Measurements from ENCODE around the gene KCNQ4. TPM values are rescaled to one million over a fixed set of nuclear protein-coding genes. Genes with fewer than 3 reads are reported as not detected.

KCNQ4 gene
- total and polyA plus RNA-seq, 2 experiments from 2014 or later = 1.3 to 3.0 TPM

DNA sequence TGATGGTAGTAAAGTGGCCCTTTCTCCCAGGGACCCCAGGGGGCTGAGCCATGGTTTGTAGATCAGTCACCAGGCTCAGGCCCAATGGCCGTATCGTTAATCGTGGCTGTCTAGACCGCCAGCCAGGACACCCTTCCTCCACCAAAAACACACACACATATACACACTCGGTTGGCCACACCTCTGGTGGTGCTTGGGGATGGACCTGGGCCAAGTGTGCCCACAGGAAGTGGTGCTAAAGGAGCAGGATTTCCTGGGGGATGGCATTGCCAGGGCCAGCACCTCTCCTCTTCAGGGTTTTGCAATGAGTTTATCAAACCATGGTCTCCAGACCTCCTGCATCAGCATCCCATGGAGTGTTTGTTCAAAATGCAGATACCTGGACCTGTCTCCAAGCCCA, 42.4 kb downstream of the KCNQ4 start (continued):
- TF ChIP-seq POLR2AphosphoS5 (IDR thresholded peaks at IDR 0.05; ENCODE audit: low read depth) = no peak

DNA sequence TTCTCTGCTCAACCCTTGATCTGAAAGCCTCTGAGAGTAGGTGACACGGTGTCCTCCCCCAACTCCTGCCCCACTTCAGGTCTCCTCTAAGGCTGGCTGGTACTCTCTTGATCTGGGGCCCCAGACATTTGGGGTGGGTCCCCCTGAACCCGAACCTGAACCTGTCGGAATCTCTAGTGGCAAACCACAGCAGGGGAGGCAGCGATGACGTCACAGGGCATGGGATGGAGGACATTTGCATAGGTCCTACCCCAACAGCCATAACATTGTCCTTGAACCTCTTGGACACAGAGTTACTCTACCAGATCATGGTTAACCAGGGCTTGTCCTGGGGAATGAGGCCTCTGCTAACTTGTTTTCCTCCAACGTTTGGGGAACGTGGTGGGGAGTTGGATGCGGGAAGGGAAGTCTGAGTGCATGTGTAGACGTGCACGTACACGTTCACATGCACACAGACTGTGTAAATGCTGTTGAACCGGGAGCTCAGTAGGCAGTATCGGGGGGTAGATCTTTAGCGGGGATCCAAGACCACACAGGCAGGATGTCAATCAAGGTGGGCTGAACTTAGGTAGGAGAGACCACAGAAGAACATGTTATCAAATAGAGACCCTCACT, 46.2 kb downstream of the KCNQ4 start:
- no peak overlapping the region for H3K4me2 ChIP-seq
- ATAC-seq (no peak), DNase-seq (ENCODE audit: low spot score) (no peak)
- no peak overlapping the region for H3K27ac ChIP-seq (ENCODE audit: low read depth)
- peaks cover 15% of the 10 kb centered on the region for H3K4me1 ChIP-seq (ENCODE audit: insufficient read depth)
- no peaks in the 10 kb centered on the region for H3K79me2 ChIP-seq (replicated peaks; ENCODE audit: insufficient read depth)
- no peaks in the 10 kb centered on the region for H3K9me2 ChIP-seq (ENCODE audit: insufficient read depth)
- Mint-ChIP-seq H3K9me3 (no peaks in the 10 kb centered on the region), H3K4me1 (peaks cover 17% of the 10 kb centered on the region), H3K36me3 (ENCODE audit: low read depth) (no peaks in the 10 kb centered on the region; the same call in 2 of the 3 replicates), H3K27me3 (ENCODE audit: insufficient read depth, low read depth, poor library complexity) (peaks cover 12% of the 10 kb centered on the region), H3K4me3 (no peak overlapping the region), H3K27ac (no peak overlapping the region)
- no peaks in the 10 kb centered on the region for H4K20me1 ChIP-seq (replicated peaks; ENCODE audit: insufficient read depth)
- no peak overlapping the region for H2AFZ ChIP-seq
- no peaks in the 10 kb centered on the region for H3K36me3 ChIP-seq (ENCODE audit: insufficient read depth)
- TF ChIP-seq, protein P1, sequence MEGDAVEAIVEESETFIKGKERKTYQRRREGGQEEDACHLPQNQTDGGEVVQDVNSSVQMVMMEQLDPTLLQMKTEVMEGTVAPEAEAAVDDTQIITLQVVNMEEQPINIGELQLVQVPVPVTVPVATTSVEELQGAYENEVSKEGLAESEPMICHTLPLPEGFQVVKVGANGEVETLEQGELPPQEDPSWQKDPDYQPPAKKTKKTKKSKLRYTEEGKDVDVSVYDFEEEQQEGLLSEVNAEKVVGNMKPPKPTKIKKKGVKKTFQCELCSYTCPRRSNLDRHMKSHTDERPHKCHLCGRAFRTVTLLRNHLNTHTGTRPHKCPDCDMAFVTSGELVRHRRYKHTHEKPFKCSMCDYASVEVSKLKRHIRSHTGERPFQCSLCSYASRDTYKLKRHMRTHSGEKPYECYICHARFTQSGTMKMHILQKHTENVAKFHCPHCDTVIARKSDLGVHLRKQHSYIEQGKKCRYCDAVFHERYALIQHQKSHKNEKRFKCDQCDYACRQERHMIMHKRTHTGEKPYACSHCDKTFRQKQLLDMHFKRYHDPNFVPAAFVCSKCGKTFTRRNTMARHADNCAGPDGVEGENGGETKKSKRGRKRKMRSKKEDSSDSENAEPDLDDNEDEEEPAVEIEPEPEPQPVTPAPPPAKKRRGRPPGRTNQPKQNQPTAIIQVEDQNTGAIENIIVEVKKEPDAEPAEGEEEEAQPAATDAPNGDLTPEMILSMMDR (conservative IDR thresholded peaks at IDR 0.05; ENCODE audit: low read depth in 2 of 2) = no peak
- TF ChIP-seq CREB1 (CRISPR knock-in tag; IDR thresholded peaks at IDR 0.05; ENCODE audit: low read depth) (no peak), STAT1 (IDR thresholded peaks at IDR 0.05; ENCODE audit: unreplicated experiment) (no peak), POLR2AphosphoS5 (IDR thresholded peaks at IDR 0.05; ENCODE audit: low read depth) (no peak), EZH2phosphoT487 (IDR thresholded peaks at IDR 0.05; ENCODE audit: unreplicated experiment) (no peak), EZH2 (IDR thresholded peaks at IDR 0.05; ENCODE audit: low read depth, unreplicated experiment) (no peak), ZNF114 (CRISPR knock-in tag; IDR thresholded peaks at IDR 0.05) (no peak)
- TF ChIP-seq, protein P2, sequence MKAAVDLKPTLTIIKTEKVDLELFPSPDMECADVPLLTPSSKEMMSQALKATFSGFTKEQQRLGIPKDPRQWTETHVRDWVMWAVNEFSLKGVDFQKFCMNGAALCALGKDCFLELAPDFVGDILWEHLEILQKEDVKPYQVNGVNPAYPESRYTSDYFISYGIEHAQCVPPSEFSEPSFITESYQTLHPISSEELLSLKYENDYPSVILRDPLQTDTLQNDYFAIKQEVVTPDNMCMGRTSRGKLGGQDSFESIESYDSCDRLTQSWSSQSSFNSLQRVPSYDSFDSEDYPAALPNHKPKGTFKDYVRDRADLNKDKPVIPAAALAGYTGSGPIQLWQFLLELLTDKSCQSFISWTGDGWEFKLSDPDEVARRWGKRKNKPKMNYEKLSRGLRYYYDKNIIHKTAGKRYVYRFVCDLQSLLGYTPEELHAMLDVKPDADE (IDR thresholded peaks at IDR 0.05) = no peak
- H3K4me3 ChIP-seq = no peak overlapping the region
- H3F3A ChIP-seq (replicated peaks; ENCODE audit: low read depth) = no peaks in the 10 kb centered on the region
- no peaks in the 10 kb centered on the region for H3K27me3 ChIP-seq (ENCODE audit: insufficient read depth)

DNA sequence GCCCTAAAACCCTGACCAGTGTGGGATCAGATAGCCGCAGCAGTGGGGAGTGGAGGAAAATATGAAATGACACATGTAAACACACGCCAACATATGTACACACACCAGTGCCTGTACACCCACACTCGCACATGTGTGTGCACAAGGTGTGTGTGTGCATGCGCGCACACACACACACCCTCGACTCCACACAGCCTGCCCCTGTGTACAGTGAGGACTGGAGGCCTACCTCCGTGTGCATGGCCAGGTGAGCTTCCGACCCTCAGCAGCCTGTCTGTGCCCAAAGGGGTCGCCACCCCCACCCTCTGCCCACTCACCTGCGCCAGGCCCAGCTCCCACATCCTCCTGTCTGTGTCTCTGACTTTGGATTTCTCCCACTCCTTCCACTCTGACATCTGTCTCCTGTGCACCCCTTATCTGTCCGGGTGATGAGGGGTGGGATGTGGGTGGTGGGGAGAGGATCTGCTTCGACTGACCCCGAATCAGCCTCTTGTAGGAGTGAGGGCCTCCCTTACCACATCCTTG, 46.9 kb downstream of the KCNQ4 start:
- no peaks in the 10 kb centered on the region for H3K9me3 Mint-ChIP-seq
- TF ChIP-seq POLR2AphosphoS5 (IDR thresholded peaks at IDR 0.05; ENCODE audit: low read depth) (no peak), STAT1 (IDR thresholded peaks at IDR 0.05; ENCODE audit: unreplicated experiment) (no peak), NANOG (IDR thresholded peaks at IDR 0.05; ENCODE audit: borderline replicate concordance) (no peak), EZH2 (IDR thresholded peaks at IDR 0.05; ENCODE audit: low read depth, unreplicated experiment) (no peak), CREB1 (CRISPR knock-in tag; IDR thresholded peaks at IDR 0.05; ENCODE audit: low read depth) (no peak), EZH2phosphoT487 (IDR thresholded peaks at IDR 0.05; ENCODE audit: unreplicated experiment) (no peak), ZNF331 (CRISPR knock-in tag; IDR thresholded peaks at IDR 0.05; ENCODE audit: low read depth) (no peak), JUNB (IDR thresholded peaks at IDR 0.05; ENCODE audit: unreplicated experiment) (no peak)
- TF ChIP-seq, protein P3, sequence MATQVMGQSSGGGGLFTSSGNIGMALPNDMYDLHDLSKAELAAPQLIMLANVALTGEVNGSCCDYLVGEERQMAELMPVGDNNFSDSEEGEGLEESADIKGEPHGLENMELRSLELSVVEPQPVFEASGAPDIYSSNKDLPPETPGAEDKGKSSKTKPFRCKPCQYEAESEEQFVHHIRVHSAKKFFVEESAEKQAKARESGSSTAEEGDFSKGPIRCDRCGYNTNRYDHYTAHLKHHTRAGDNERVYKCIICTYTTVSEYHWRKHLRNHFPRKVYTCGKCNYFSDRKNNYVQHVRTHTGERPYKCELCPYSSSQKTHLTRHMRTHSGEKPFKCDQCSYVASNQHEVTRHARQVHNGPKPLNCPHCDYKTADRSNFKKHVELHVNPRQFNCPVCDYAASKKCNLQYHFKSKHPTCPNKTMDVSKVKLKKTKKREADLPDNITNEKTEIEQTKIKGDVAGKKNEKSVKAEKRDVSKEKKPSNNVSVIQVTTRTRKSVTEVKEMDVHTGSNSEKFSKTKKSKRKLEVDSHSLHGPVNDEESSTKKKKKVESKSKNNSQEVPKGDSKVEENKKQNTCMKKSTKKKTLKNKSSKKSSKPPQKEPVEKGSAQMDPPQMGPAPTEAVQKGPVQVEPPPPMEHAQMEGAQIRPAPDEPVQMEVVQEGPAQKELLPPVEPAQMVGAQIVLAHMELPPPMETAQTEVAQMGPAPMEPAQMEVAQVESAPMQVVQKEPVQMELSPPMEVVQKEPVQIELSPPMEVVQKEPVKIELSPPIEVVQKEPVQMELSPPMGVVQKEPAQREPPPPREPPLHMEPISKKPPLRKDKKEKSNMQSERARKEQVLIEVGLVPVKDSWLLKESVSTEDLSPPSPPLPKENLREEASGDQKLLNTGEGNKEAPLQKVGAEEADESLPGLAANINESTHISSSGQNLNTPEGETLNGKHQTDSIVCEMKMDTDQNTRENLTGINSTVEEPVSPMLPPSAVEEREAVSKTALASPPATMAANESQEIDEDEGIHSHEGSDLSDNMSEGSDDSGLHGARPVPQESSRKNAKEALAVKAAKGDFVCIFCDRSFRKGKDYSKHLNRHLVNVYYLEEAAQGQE (IDR thresholded peaks at IDR 0.05; ENCODE audit: unreplicated experiment) = no peak
- TF ChIP-seq, protein P1 (conservative IDR thresholded peaks at IDR 0.05; ENCODE audit: low read depth in 2 of 2) = no peak

More for the DNA sequence above, 46.9 kb downstream of the KCNQ4 start:
- H3K4me3 Mint-ChIP-seq = no peak overlapping the region
- no peak overlapping the region for H3K27ac Mint-ChIP-seq
- H3K36me3 ChIP-seq (ENCODE audit: insufficient read depth) = no peaks in the 10 kb centered on the region
- no peak overlapping the region for H3K27ac ChIP-seq (ENCODE audit: low read depth)
- no peak for DNase-seq (ENCODE audit: low spot score)
- no peak overlapping the region for H2AFZ ChIP-seq
- H3K36me3 Mint-ChIP-seq (ENCODE audit: low read depth) = no peaks in the 10 kb centered on the region; the same call in 2 of the 3 replicates
- no peak overlapping the region for H3K4me2 ChIP-seq
- no peak for ATAC-seq
- no peak overlapping the region for H3K4me3 ChIP-seq
- no peaks in the 10 kb centered on the region for H3K9me2 ChIP-seq (ENCODE audit: insufficient read depth)
- no peaks in the 10 kb centered on the region for H3K79me2 ChIP-seq (replicated peaks; ENCODE audit: insufficient read depth)
- no peaks in the 10 kb centered on the region for H4K20me1 ChIP-seq (replicated peaks; ENCODE audit: insufficient read depth)
- H3F3A ChIP-seq (replicated peaks; ENCODE audit: low read depth) = no peaks in the 10 kb centered on the region
- peaks cover 6% of the 10 kb centered on the region for H3K27me3 Mint-ChIP-seq (ENCODE audit: insufficient read depth, low read depth, poor library complexity)
- no peaks in the 10 kb centered on the region for H3K27me3 ChIP-seq (ENCODE audit: insufficient read depth)
- H3K4me1 ChIP-seq (ENCODE audit: insufficient read depth) = peaks cover 8% of the 10 kb centered on the region; the same call in 1 of the 2 replicates
- peaks cover 10% of the 10 kb centered on the region for H3K4me1 Mint-ChIP-seq

All from GM23338 (cell line).